ENCODE results near the gene TMEM214. TPM values are rescaled to one million over a fixed set of nuclear protein-coding genes. Genes with fewer than 3 reads are reported as not detected.

TMEM214 gene
- total RNA-seq, 2 donors from 2014 or later = 68.2 to 84.4 TPM

DNA sequence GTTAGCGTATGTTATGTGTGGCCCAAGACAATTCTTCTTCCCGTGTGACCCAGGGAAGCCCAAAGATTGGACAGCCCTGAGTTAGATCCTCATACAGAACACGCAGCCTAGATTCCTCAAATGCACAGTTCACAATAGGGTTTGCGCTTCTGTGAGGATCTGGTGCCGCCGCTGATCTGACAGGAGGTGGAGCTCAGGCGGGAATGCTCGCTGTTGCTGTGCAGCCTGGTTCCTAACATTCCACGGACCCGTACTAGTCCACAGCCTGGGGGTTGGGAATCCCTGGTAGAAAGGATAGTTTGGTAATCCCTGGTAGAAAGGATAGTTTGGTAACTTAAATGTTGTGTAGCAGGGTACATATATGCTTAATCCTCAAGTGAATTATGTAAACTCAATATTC lies 35.4 kb upstream of the TMEM214 start:
- DNase-seq (ENCODE audit: low spot score) (no peak), ATAC-seq (ENCODE audit: insufficient number of reproducible peaks, low FRiP score, low read depth) (no peak)
- H3K36me3 ChIP-seq = no peaks in the 10 kb centered on the region

GRCh38 chr2:26998323-26998722 lies 34.4 kb upstream of the TMEM214 start:
- Histone ChIP-seq H3K4me3 (no peak overlapping the region), H3K27ac (no peak overlapping the region), H3K4me1 (ENCODE audit: control insufficient read depth in 1 of 2, low read depth in 2 of 2) (no peaks in the 10 kb centered on the region), H3K27me3 (replicated peaks; ENCODE audit: insufficient read depth) (no peaks in the 10 kb centered on the region), H3K9me3 (no peaks in the 10 kb centered on the region), H3K36me3 (no peaks in the 10 kb centered on the region)
- ATAC-seq (ENCODE audit: insufficient number of reproducible peaks, low FRiP score, low read depth) (no peak), DNase-seq (ENCODE audit: low spot score) (no peak)
- TF ChIP-seq, protein P1, sequence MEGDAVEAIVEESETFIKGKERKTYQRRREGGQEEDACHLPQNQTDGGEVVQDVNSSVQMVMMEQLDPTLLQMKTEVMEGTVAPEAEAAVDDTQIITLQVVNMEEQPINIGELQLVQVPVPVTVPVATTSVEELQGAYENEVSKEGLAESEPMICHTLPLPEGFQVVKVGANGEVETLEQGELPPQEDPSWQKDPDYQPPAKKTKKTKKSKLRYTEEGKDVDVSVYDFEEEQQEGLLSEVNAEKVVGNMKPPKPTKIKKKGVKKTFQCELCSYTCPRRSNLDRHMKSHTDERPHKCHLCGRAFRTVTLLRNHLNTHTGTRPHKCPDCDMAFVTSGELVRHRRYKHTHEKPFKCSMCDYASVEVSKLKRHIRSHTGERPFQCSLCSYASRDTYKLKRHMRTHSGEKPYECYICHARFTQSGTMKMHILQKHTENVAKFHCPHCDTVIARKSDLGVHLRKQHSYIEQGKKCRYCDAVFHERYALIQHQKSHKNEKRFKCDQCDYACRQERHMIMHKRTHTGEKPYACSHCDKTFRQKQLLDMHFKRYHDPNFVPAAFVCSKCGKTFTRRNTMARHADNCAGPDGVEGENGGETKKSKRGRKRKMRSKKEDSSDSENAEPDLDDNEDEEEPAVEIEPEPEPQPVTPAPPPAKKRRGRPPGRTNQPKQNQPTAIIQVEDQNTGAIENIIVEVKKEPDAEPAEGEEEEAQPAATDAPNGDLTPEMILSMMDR (IDR thresholded peaks at IDR 0.05) = no peak

More for the DNA sequence above, 35.4 kb upstream of the TMEM214 start:
- no peaks in the 10 kb centered on the region for H3K27me3 ChIP-seq (replicated peaks; ENCODE audit: insufficient read depth)
- TF ChIP-seq, protein P1 (IDR thresholded peaks at IDR 0.05) = no peak
- H3K4me1 ChIP-seq (ENCODE audit: control insufficient read depth in 1 of 2, low read depth in 2 of 2) = no peaks in the 10 kb centered on the region
- H3K9me3 ChIP-seq = no peaks in the 10 kb centered on the region
- H3K4me3 ChIP-seq = no peak overlapping the region
- no peak overlapping the region for H3K27ac ChIP-seq

DNA sequence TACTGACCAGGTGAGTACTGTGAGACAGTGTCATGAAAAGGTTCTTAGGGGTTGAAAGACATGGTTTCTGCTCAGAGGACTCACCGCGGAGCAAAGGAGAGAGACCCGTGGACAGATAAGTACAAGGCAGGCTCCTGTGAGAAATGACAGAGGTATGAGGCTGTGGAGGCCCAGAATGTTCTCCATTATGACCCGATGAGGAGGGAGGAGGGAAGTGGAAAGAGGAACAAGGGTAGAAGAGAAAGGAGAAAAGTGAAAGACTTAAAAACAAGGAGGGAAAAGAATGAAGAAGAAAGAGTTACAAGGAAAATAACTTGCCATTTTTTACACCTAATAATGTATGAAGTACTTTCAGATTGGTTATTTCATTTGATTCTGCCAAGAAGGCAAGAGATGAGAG lies 32.5 kb upstream of the TMEM214 start:
- no peak for ATAC-seq (ENCODE audit: insufficient number of reproducible peaks, low FRiP score, low read depth)

GRCh38 chr2:27000995-27001394 lies 31.8 kb upstream of the TMEM214 start:
- Histone ChIP-seq H3K27ac (no peak overlapping the region), H3K36me3 (no peaks in the 10 kb centered on the region), H3K4me3 (no peak overlapping the region), H3K27me3 (replicated peaks; ENCODE audit: insufficient read depth) (no peaks in the 10 kb centered on the region), H3K4me1 (ENCODE audit: control insufficient read depth in 1 of 2, low read depth in 2 of 2) (no peaks in the 10 kb centered on the region), H3K9me3 (no peaks in the 10 kb centered on the region)
- DNase-seq (ENCODE audit: low spot score) = no peak
- ATAC-seq (ENCODE audit: insufficient number of reproducible peaks, low FRiP score, low read depth) = no peak
- TF ChIP-seq, protein P1 (IDR thresholded peaks at IDR 0.05) = no peak

More for the DNA sequence above, 32.5 kb upstream of the TMEM214 start:
- Histone ChIP-seq H3K9me3 (no peaks in the 10 kb centered on the region), H3K36me3 (no peaks in the 10 kb centered on the region), H3K27ac (no peak overlapping the region), H3K4me1 (ENCODE audit: control insufficient read depth in 1 of 2, low read depth in 2 of 2) (no peaks in the 10 kb centered on the region), H3K27me3 (replicated peaks; ENCODE audit: insufficient read depth) (no peaks in the 10 kb centered on the region), H3K4me3 (no peak overlapping the region)
- TF ChIP-seq, protein P1 (IDR thresholded peaks at IDR 0.05) = no peak
- no peak for DNase-seq (ENCODE audit: low spot score)

DNA sequence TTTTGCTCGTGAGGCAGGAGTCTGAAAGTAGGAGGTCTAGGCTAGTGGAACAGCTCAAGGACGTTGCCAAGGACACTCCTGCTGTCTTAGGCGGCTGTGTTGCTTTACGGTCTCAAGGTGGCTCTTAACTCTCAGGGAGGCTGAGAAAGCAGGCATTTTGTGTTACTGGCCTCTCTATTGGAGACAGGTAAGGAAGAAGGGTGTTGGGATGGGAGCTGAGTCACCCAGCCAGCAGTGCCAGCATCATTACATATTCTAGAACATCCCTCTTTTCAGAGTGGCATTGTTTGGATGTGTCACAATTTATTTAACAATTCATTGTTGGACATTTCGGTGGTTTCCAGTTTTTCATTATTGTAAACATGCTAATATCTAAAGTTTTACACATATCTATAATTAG lies 30.8 kb upstream of the TMEM214 start:
- TF ChIP-seq, protein P1 (IDR thresholded peaks at IDR 0.05) = no peak
- DNase-seq (ENCODE audit: low spot score) (no peak), ATAC-seq (ENCODE audit: insufficient number of reproducible peaks, low FRiP score, low read depth) (no peak)
- H3K36me3 ChIP-seq = no peaks in the 10 kb centered on the region
- no peak overlapping the region for H3K27ac ChIP-seq
- no peaks in the 10 kb centered on the region for H3K9me3 ChIP-seq
- no peak overlapping the region for H3K4me3 ChIP-seq
- no peaks in the 10 kb centered on the region for H3K27me3 ChIP-seq (replicated peaks; ENCODE audit: insufficient read depth)
- H3K4me1 ChIP-seq (ENCODE audit: control insufficient read depth in 1 of 2, low read depth in 2 of 2) = no peaks in the 10 kb centered on the region

Measured in thoracic aorta (tissue), 2 donors.